Activated CD8-positive, alpha-beta memory T cell treated with anti-CD3 and anti-CD28 coated beads, Interleukin-2, amount 50 U/mL, for 48 hours (primary cell): ENCODE results near the gene MAGT1.
A peak's percentile ranks its signal among the peaks of the same experiment; 100 is the strongest.
"Not testable (repeated sequence)": the region's sequence is repeated elsewhere in the genome, so short reads cannot be mapped to it uniquely, and the experiment has no call there.

Experiments used
- DNase-seq: peaks from one replicate; pipeline ENCODE4 v3.0.0-alpha.2; 2020

MAGT1 gene

DNA sequence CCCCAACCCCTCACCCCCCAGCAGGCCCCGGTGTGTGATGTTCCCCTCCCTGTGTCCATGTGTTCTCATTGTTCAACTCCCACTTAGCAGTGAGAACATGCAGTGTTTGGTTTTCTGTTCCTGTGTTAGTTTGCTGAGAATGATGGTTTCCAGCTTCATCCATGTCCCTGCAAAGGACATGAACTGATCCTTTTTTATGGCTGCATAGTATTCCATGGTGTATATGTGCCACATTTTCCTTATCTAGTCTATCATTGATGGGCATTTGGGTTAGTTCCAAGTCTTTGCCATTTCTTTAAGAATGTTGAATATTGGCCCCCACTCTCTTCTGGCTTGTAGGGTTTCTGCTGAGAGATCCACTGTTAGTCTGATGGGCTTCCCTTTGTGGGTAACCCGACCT lies 73.2 kb downstream of the MAGT1 start:
- DNase-seq = not testable (repeated sequence)

DNA sequence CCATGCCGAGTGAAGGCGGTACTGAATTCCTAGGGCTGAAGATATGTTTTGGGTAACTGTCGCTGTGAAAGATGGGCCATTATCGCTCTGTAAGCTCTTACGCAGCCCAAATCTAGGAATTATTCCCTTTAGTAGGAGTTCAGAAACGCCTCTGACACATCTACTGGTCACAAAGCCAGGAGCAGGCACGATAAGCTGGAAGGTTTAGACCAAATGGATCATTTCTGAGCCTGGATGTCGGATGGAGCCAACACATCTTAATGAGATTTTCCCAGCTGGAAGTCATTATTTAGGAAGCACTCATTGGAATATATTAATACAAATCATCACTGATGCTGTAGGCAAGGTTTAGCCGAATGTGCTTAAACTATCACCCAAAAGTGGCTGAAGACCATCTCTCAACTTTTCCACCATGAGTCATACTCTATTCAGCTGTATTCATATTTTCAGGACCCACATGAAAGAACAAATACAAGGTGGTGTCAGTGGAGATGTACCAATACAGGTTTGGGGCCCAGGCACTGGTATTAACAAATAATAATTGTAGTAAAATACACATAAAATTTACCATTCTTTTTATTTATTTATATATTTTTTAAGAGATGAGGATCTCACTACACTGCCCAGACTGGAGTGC lies 75.0 kb downstream of the MAGT1 start:
- DNase-seq = no peak

DNA sequence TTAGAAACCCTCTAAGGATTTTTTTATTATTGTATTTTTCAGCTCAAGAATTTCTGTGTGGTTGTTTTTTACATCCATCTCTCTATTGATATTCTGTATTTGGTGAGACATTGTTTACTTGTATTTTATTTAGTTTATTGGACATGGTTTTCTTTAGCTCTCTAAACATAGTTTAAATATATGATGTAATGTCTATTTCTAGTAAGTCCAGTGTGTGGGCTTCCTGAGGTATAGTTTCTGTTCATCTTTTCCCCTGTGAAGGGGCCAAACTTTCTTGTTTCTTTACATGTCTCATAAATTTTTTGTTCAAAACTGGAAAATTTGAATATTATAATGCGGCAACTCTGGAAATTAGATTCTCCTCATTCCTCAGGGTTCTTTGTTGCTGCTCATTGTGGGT lies 81.0 kb downstream of the MAGT1 start:
- DNase-seq = no peak

DNA sequence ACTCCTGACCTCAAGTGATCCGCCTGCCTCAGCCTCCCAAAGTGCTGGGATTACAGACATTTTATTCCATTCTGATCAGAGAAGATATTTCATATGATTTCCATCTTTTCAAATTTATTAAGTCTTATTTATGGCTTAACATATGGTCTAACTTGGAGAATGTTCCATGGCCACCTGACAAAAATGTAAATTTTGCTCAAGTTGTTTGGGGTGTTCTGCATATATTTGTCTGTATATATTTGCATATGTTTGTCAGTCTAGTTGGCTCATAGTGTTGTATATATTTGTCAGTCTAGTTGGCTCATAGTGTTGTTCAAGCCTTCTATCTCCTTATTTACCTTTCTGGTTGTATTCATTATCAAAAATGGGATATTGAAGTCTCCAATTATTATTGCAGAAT lies 93.0 kb downstream of the MAGT1 start:
- no peak for DNase-seq

DNA sequence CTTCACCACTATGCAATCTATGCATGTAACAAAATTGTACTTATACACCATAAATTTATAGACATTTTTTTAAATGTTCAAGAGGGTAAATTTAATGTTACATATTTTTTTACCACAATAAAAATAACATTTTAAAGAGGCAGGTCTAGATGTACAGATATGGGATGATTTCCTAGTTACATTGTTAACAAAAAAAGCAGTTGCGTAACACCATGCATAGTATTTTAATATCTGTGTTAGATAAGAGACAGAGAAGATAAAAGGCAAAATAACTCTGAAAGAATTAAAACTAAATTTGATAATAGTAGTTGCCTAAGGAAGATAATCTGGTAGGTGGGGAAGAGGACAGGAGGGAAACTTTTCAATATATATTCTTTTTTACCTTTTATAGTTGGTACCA lies 100.1 kb downstream of the MAGT1 start:
- DNase-seq = no peak

DNA sequence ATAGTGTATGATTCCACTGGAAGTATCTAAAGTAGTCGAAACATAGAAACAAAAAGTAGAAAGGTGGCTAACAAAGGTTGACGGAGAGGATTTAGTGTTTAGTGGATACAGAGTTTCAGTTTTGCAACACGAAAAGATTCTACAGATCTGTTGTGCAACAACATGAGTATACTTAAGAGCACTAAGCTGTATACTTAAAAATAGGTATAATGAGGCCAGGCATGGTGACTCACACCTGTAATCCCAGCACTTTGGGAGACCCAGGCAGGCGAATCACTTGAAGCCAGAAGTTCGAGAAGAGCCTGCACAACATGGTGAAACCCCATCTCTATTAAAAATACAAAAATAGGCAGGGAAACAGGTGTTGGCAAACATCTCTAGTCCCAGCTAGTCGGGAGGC lies 101.3 kb downstream of the MAGT1 start:
- DNase-seq = no peak

DNA sequence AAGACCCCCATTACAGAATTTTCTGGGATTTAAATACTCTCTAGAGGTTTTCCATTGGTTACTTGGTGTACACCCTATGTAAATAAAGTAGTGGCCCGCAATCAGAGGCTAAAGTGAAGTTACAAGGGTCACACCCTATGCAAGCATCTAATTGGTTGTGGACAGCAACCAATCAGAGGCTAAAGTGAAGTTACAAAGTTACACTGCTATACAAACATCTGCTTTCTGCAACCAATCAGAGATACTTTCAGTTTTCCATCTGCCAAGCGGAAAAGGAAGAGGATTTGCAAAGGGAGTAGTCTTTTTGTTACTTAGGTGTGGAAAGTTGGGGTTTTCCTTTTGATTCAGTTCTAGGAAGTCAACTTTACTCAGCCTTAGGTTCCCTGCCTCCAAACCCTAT lies 107.2 kb downstream of the MAGT1 start:
- no peak for DNase-seq

DNA sequence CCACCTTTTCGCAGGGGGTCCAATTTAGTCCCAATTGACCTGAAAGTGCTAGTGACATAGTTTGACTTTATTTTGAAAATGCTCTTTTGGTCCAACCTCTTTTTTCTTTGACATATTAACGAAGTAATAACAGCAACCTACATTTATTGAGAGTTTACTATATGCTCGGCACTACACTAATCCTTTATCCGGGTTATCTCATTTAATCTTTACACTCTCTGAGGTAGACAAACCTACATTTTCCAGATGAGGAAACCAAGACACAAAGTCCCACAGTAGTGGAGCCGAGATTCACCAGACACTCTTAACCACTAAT lies 108.9 kb downstream of the MAGT1 start:
- no peak for DNase-seq

DNA sequence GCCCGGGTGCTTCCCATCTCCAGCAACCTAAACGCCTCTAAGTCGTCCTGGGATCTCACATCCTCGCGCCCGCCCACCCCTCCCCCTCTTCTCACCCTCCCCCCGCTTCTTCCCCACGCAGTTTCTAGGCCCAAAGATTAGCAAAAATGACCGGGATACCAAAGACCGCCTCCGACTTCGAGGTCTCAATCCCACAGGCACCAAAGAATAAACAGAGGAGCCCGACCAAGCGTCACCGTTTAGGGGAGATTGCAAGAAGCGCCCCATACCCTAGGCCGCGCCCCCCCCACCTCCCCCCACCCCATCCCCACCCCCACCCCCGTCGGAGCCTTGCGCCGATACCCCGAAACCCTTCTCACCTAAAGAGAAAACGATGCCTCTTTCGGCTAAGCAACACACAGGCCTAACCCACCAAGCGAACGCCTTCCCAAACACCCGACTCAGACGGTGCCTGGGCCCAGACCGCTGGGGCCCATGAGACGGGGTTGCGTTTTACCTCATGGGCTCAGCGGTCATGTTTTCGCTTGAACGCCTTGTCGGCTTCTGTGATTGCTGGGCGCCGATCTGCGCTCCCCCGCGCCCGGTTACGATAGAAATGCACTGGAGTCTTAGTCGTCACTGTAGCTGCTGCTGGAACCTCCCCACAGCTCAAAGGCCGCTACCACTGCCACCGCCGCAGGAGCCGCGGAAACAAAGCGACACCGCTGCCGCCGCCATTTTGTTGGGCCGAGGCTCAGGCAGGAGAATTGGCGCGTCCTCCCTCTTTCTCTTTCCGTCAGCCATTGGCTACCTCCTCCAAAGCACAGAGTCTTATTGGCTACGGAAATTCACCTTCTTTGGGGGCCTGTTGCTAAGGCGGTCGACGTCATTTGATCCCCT lies 109.5 kb downstream of the MAGT1 start, which contains the start of gene ATRX:
ATRX (minus strand) TSS at position 731 of the 879 bp plus-strand sequence; CDS start at position 516, 215 bp downstream.
- peak; percentile 76 for DNase-seq

DNA sequence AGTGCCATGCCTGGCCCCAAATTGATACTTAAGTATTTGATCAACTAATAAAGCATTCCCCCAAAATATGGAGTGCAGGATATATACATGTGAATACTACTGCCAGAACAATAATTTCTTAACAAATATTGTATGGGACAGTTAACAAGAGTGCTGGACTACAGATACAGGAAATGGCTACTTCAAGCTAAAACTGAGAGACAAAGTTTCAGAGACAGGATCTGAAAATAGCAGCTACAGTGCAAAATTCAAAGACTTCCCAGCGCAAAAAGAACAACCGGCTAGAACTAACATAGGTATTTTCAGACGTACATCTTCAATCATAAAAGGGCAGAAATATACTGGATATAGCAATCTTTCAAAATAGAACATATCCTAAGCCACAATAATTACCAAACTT lies 115.5 kb downstream of the MAGT1 start:
- no peak for DNase-seq

DNA sequence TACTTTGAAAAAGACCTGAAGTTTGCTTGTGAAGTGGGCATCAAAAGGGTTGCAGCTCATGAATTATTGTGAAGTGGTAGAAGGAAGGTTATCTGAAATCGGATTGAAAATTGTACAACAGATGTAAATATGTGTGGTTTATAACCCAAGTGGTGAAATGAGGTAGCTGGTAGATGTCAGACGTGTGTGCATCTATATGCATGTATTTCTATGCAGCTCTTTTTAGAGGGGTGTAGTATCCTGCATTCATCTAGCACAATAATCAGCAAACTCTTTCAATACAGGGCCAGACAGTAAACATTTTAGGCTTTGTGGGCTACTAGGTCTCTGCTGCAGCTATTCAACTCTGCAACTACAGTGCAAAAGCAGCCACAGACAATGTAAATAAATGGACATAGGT lies 118.6 kb downstream of the MAGT1 start:
- no peak for DNase-seq
